IPS-NIHi7 (cell line): Measurements from ENCODE around the gene KRTAP12-3.

Experiments
- DNase-seq: peaks from one replicate; pipeline ENCODE4 v3.0.0; 2012; ENCODE audit warnings: mixed read lengths; ENCODE audit errors: extremely low spot score

The KRTAP12-3 gene

GRCh38 chr21:44702973-44703730 is 45.4 kb downstream of the KRTAP12-3 start:
- DNase-seq: no peak

DNA sequence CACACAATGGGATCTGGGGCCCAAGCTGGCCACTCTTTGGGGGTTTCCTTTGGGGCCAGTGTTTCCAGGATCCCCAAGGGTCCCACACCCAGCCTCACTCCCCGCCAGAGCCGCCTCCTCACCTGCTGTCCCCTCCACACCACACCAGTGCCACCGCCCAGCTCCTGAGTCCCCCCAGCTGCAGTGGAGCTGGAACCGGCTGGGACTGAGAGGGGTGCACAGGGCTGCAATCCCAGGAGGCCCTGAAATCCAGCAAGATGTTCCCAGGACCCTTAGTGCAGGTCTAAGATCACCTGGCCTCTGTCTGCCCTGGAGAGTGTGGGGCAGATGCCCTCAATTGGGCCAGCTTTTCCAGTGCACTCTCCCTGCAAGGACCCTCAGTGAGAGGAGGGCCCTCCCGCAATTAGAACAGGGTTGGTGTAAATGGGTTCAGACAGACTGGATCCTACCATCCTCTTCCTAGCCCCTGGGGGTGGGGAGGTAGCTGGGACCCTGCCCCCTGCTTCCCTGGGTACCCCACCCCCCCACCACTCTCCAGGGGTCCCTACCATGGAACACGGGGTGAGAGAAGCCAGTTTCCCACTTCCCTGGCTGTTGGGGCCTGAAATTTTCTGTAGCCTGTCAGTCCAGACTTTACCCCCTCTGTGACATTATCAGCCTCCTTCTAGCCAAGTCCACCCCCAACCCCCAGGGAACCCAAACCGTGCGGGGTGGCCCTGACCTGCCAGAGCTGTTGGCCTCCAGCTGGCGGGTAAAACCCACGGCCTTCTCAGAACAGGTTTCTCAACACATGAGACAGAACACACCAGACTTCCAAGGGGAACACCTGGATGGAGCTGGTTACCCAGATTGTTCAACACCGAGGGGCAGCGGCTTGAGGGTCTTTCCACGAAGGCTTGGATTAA is 46.3 kb downstream of the KRTAP12-3 start:
- no peak for DNase-seq

DNA sequence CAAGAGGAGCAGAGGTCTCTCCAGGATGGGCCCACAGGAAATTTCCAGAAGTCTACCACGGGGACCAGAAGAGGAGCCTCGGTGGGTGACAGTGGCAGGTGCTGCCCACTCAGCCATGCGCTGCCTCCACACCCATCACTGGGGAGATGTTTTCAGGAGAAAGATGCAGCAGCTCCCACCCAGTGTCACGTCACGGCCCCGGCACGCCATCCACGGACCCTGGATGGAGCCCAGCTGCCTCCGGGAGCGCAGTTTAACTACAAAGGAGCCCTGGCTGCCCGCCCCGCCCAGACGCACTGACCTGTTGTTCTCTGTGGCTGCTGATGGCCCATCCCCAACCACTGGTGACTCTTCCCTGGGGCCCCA is 46.9 kb downstream of the KRTAP12-3 start:
- DNase-seq: no peak

- DNase-seq: no peak
Observed at GRCh38 chr21:44706026-44706705, 48.4 kb downstream of the KRTAP12-3 start.

GRCh38 chr21:44706706-44707581 is 49.2 kb downstream of the KRTAP12-3 start:
- DNase-seq: no peak
